Fibroblast of pulmonary artery (primary cell): ENCODE measurements around the gene PLAC8L1.

Experiments
- DNase-seq: peaks from one replicate; pipeline ENCODE4 v3.0.0-alpha.2; 2010; ENCODE audit warnings: low read depth
- H3K4me3 ChIP-seq: replicated peaks from 2 replicates; pipeline ENCODE4 v1.5.1; 2011; ENCODE audit warnings: low read depth, mild to moderate bottlenecking, control low read depth, low read length, moderate library complexity
- TF ChIP-seq, protein P1 (sequence below): IDR thresholded peaks from 2 replicates; pipeline ENCODE4 v1.5.1; 2011; ENCODE audit warnings: mild to moderate bottlenecking, control low read depth, low read length, inconsistent platforms; ENCODE audit errors: missing control alignments

The PLAC8L1 gene

DNA sequence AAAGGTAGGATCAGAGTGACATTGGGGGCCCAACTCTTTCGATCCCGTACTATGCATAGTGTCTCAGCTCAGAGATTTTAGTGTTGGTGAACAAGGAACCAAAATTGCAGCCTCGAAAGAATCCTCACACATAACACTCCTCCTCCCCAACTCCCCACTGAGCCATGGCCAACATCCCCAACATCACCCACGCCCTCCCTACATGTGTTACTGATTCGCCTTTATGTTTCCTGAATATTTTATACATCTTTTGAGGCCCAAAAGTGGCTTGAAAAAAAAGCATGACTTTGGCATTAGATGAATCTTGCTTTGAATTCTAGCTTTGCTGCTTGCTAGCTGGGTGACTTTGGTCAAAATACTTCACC lies 45.2 kb downstream of the PLAC8L1 start:
- DNase-seq: no peak
- H3K4me3 ChIP-seq: no peak overlapping the region
- TF ChIP-seq, protein P1, sequence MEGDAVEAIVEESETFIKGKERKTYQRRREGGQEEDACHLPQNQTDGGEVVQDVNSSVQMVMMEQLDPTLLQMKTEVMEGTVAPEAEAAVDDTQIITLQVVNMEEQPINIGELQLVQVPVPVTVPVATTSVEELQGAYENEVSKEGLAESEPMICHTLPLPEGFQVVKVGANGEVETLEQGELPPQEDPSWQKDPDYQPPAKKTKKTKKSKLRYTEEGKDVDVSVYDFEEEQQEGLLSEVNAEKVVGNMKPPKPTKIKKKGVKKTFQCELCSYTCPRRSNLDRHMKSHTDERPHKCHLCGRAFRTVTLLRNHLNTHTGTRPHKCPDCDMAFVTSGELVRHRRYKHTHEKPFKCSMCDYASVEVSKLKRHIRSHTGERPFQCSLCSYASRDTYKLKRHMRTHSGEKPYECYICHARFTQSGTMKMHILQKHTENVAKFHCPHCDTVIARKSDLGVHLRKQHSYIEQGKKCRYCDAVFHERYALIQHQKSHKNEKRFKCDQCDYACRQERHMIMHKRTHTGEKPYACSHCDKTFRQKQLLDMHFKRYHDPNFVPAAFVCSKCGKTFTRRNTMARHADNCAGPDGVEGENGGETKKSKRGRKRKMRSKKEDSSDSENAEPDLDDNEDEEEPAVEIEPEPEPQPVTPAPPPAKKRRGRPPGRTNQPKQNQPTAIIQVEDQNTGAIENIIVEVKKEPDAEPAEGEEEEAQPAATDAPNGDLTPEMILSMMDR: no peak

DNA sequence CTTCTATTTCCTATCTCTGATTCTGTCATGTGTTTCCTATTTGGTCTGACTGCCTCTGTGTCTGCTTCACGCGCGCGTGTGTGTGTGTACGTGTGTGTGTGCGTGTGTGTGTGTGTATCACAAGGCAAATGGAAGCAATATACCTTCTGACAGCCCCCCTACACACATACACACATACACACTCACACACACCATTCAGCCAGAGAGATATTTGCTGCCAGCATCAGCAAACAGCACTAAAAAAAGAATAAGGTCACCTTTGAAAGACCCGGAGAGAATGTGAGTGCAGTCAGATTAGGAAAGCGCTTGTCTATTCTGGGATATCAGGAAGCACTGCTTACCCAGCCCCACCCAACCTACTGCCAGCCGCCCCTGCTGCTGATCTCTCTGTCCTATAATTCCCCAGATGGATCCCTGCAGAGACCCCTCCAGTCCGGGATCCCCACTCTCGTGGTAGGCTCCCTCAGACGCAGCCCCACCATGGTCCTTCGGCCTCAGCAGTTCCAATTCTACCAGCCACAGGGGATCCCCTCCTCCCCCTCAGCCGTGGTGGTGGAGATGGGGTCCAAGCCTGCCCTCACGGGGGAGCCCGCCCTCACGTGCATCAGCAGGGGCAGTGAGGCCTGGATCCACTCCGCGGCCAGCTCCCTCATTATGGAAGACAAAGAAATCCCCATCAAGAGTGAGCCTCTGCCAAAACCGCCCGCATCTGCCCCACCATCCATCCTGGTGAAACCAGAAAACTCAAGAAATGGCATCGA lies 45.7 kb downstream of the PLAC8L1 start:
- peak; percentile 52 for DNase-seq
- no peak overlapping the region for H3K4me3 ChIP-seq
- TF ChIP-seq, protein P1: no peak

DNA sequence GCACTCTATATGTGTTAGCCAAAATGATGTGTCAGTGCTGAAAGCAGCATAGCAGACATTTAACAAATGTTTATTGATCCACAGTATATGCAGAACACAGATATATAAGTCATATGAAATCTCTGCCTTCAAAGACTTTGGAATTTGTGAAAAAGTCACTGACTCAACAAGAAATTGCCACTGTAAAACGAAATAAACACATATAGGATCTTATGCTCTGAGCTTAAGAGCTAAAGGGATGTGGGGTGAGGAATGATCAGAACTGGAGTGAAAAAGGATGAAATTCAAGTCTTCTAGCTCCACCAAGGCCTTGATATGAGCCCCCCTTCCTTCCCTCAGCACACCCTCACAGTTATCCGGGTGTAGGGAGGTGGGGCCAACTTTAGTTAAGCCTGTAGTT lies 49.9 kb downstream of the PLAC8L1 start:
- TF ChIP-seq, protein P1: no peak
- no peak for DNase-seq
- H3K4me3 ChIP-seq: no peak overlapping the region

DNA sequence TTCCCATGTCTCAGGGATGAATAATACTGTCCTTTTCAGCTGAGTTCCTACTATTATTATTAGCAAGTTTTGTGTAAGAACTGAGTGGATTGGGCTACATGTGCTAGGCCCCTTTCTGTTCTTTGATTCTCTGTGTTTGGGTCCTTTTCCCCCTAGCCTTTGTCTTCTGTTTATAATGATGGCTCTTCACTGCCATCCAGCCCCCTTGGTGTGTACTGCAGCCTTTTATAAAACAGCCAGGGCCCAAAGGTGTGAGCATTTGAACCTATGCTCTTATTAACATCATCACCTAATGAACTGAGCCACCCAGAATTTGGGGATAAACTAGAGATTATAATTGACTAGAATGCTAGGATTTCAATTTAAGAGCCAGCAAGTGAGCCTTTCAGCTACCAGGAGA lies 52.6 kb downstream of the PLAC8L1 start:
- DNase-seq: no peak
- TF ChIP-seq, protein P1: peak; percentile 44

DNA sequence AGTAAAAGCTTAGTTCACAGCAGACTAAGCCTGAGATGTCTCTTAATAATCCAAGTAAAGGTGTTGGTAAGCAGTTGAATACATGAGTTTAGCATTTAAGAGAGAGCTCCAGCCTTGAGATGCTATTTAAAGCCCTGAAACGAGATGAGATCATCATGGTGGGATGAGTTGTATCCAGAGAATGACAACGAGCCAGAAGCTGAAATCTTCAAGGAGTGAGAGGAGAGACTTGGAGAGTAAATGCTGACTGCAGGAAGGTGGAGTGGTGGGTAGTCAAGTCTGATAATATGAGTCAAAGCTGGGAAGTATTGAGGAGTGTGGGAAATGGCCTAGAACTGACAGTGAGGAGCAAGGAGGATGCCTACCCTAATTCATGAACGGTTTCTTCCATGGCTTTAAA lies 53.7 kb downstream of the PLAC8L1 start:
- TF ChIP-seq, protein P1: no peak
- DNase-seq: no peak
- H3K4me3 ChIP-seq: no peak overlapping the region

More for the DNA sequence above, 52.6 kb downstream of the PLAC8L1 start:
- no peak overlapping the region for H3K4me3 ChIP-seq

DNA sequence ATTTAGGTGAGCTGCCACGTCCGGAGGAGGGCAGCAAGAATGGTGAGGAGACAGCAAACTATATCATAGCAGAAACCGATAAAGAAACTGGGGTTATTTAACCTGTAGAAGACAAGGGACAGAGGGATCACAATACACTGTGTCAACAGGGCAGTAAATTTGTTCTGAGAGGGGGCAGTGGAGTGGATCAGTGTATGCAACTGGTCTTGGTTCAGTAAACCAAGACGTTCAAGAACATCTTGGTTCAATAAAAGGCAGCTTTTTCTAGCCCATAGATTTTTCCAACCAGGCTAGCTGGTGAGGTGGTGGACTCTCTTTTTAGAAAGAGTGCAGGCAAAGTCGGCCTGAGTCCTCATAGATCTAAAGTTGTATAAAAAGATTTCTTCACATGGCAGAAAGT lies 55.3 kb downstream of the PLAC8L1 start:
- no peak for DNase-seq
- H3K4me3 ChIP-seq: no peak overlapping the region
- TF ChIP-seq, protein P1: no peak

DNA sequence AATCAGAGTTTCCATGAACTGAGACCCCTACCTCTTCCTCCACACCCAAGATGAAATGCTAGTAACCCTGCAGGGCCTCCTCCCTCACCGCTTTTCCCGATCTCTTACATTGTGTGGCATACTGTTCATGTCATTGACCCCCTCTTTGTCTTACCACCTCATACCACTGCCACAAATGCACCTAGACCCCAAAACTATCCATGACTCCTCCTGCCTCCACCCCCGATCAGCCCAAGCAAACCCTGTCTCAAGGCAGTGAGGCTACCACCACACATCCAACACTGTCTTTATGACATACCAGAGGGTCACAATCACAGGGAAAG lies 55.7 kb downstream of the PLAC8L1 start:
- DNase-seq: no peak
- TF ChIP-seq, protein P1: no peak
- H3K4me3 ChIP-seq: no peak overlapping the region
